Common myeloid progenitor, CD34-positive (primary cell): ENCODE measurements around the gene SHC2.
"Not testable (repeated sequence)": the region's sequence is repeated elsewhere in the genome, so short reads cannot be mapped to it uniquely, and the experiment has no call there.

Experiments
- CTCF ChIA-PET: fragments of 350-600 bp; sonication (Branson Sonifier 250); formaldehyde crosslinking; loops from one replicate; lab custom pipeline; 2021; ENCODE audit warnings: antibody characterized with exemption; lab: Charles Lee
- POLR2A ChIA-PET: fragments of 350-600 bp; sonication (Branson Sonifier 250); formaldehyde crosslinking; loops from one replicate; lab custom pipeline; 2021; ENCODE audit warnings: antibody characterized with exemption; lab: Charles Lee
- DNase-seq, 3 donors: peaks; one replicate each; pipeline versions ENCODE4 v3.0.0 to v3.0.0-alpha.2; 2013
- H3K27ac ChIP-seq, 2 experiments: 1 replicate in 1 of 2; 2 replicates in 1 of 2; pipeline ENCODE4 v1.7.0; 2013; ENCODE audit warnings: inconsistent platforms in 2 of 2, low read length in 2 of 2, mild to moderate bottlenecking in 2 of 2, low read depth in 1 of 2, moderate library complexity in 1 of 2; ENCODE audit not compliant: severe bottlenecking in 2 of 2, insufficient read depth in 1 of 2, poor library complexity in 1 of 2
- H3K27me3 ChIP-seq, 5 experiments: replicated peaks in 2 of 5; 1 replicate in 3 of 5; 2 replicates in 2 of 5; pipeline versions ENCODE4 v1.6.1 to v1.7.0; 2013; ENCODE audit warnings: low read length in 4 of 5, mild to moderate bottlenecking in 2 of 5, moderate library complexity in 2 of 5, inconsistent platforms in 1 of 5; ENCODE audit not compliant: insufficient read depth in 5 of 5, control insufficient read depth in 4 of 5
- H3K36me3 ChIP-seq, 4 experiments: 1 replicate in 2 of 4; 2 replicates in 2 of 4; pipeline versions ENCODE4 v1.6.1 to v1.7.0; 2013; ENCODE audit warnings: low read length in 3 of 4, control low read depth in 1 of 4, mild to moderate bottlenecking in 1 of 4; ENCODE audit not compliant: control insufficient read depth in 4 of 4, insufficient read depth in 4 of 4
- H3K4me1 ChIP-seq, 4 experiments: 1 replicate in 3 of 4; 2 replicates in 1 of 4; pipeline versions ENCODE4 v1.6.1 to v1.7.1; 2013; ENCODE audit warnings: low read length in 3 of 4, mild to moderate bottlenecking in 3 of 4, control low read depth in 1 of 4, inconsistent platforms in 1 of 4, moderate library complexity in 1 of 4; ENCODE audit not compliant: control insufficient read depth in 4 of 4, insufficient read depth in 4 of 4; ENCODE audit errors: control extremely low read depth in 1 of 4
- H3K4me3 ChIP-seq, 7 experiments: 1 replicate in 4 of 7; 2 replicates in 3 of 7; pipeline versions ENCODE4 v1.5.1 to v1.7.0; 2013; ENCODE audit warnings: mild to moderate bottlenecking in 7 of 7, low read length in 6 of 7, moderate library complexity in 6 of 7, inconsistent platforms in 2 of 7, low read depth in 2 of 7, control low read depth in 1 of 7; ENCODE audit not compliant: insufficient read depth in 4 of 7, control insufficient read depth in 1 of 7; ENCODE audit errors: extremely low read depth in 1 of 7
- H3K9me3 ChIP-seq, 5 experiments: 1 replicate in 4 of 5; 2 replicates in 1 of 5; pipeline versions ENCODE4 v1.6.1 to v1.7.1; 2013; ENCODE audit warnings: low read length in 4 of 5, mild to moderate bottlenecking in 2 of 5, inconsistent platforms in 1 of 5, low read depth in 1 of 5, moderate library complexity in 1 of 5; ENCODE audit not compliant: control insufficient read depth in 4 of 5, insufficient read depth in 2 of 5; ENCODE audit errors: control extremely low read depth in 1 of 5
- WGBS: methylation state at CpG from one replicate; pipeline ENCODE4 v1.1.5; 2013; ENCODE audit not compliant: insufficient coverage; 5-methylcytosine and 5-hydroxymethylcytosine counted together

Gene SHC2

DNA sequence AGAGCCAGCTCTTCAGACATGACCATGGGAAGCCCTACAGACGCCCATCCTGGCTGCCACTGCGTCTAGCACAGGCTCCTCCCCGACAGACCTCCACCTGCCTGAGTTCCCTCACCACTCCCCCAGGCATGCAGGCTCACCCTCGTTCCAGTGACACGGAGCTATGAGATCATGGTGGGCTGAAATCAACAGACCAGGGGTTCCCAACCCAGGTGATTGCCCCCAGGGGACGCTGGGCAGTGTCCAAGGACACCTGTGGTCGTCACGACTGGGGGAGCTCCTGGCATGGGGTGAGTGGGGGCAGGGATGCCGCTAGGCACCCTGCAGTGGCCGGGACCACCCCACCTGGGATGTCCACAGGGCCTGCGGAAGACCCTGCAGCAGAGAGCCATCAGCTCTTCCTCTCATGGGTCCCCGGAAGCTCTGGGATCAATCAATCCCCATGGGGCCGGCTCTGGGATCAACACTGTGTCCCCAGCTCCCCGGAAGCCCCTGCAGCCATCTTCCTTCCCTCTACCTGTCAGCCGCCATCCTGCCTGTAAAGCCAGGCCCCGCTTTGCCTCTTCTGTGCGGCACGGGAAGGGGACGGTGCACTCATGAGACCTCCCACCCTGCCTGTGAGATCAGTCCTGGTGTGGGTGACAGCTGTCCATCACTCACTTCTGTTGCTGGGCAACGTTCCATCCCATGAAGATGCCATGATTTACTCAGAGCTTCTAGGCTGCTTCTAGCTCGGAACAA is 22.7 kb upstream of the SHC2 start:
- Histone ChIP-seq H3K27ac (no peak overlapping the region), H3K4me3 (no peak overlapping the region), H3K27me3 (peaks cover 0 to 34% (median 0%) of the 10 kb centered on the region in 5 experiments), H3K4me1 (peaks cover 0 to 7% (median 3%) of the 10 kb centered on the region in 4 experiments), H3K36me3 (no peaks in the 10 kb centered on the region), H3K9me3 (peaks cover 0 to 8% (median 0%) of the 10 kb centered on the region in 5 experiments)
- no peak for DNase-seq
- 77% methylated on average over 17 of the region's 21 CpGs for WGBS
- POLR2A ChIA-PET: no interaction called here
- CTCF ChIA-PET: interaction anchor here (1.2 kb wide), 2 partner anchors 12 to 27 kb away, joined by 3 to 4 read pairs; no protein-coding TSS in a partner anchor

- Histone ChIP-seq H3K4me3 (no peak overlapping the region), H3K4me1 (peaks cover 0 to 4% (median 0%) of the 10 kb centered on the region in 4 experiments), H3K27ac (no peak overlapping the region), H3K27me3 (peaks cover 0 to 41% (median 2%) of the 10 kb centered on the region in 5 experiments), H3K9me3 (peaks cover 0 to 8% (median 0%) of the 10 kb centered on the region in 5 experiments), H3K36me3 (no peaks in the 10 kb centered on the region)
- ChIA-PET CTCF (interaction anchor here (1.2 kb wide), 1 partner anchor 13 kb away, joined by 3 read pairs; no protein-coding TSS in a partner anchor), POLR2A (no interaction called here)
- DNase-seq: no peak
- WGBS: 59% methylated on average over 20 of the region's 20 CpGs
These were observed 21.6 kb upstream of the SHC2 start for GRCh38 chr19:482186-483041.

DNA sequence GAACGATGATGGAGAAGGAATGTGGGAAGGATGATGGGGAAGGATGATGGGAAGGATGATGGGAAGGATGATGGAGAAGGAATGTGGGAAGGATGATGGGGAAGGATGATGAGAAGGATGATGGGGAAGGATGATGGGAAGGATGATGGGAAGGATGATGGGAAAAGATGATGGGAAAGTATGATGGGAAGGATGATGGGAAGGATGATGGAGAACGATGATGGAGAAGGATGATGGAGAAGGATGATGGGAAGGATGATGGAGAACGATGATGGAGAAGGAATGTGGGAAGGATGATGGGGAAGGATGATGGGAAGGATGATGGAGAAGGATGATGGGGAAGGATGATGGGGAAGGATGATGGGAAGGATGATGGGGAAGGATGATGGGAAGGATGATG is 20.3 kb upstream of the SHC2 start:
- DNase-seq, H3K9me3 ChIP-seq, CTCF ChIA-PET, H3K4me1 ChIP-seq, H3K36me3 ChIP-seq, H3K27ac ChIP-seq, H3K4me3 ChIP-seq, POLR2A ChIA-PET: not testable (repeated sequence)
- WGBS: 100% methylated on average over 3 of the region's 3 CpGs
- H3K27me3 ChIP-seq: peaks cover 0 to 38% (median 2%) of the 10 kb centered on the region in 5 experiments

GRCh38 chr19:480016-480855 is 19.4 kb upstream of the SHC2 start:
- ChIA-PET POLR2A (no interaction called here), CTCF (no interaction called here)
- Histone ChIP-seq H3K27me3 (peaks cover 0 to 33% (median 2%) of the 10 kb centered on the region in 5 experiments), H3K27ac (no peak overlapping the region), H3K36me3 (no peaks in the 10 kb centered on the region), H3K9me3 (peaks cover 0 to 8% (median 0%) of the 10 kb centered on the region in 5 experiments), H3K4me3 (peak overlapping the region in 3 of 7 experiments; percentile 14 to 19 (median 19)), H3K4me1 (peaks cover 0 to 4% (median 0%) of the 10 kb centered on the region in 4 experiments)
- WGBS: 31% methylated on average over 35 of the region's 36 CpGs
- peak; percentile 67 to 77 (median 76) for DNase-seq

GRCh38 chr19:478976-479375 is 18.1 kb upstream of the SHC2 start:
- H3K4me3 ChIP-seq: no peak overlapping the region
- H3K27ac ChIP-seq: no peak overlapping the region
- peaks cover 0 to 4% (median 0%) of the 10 kb centered on the region in 4 experiments for H3K4me1 ChIP-seq
- no peak for DNase-seq
- H3K36me3 ChIP-seq: no peaks in the 10 kb centered on the region
- peaks cover 0 to 36% (median 2%) of the 10 kb centered on the region in 5 experiments for H3K27me3 ChIP-seq
- POLR2A ChIA-PET: no interaction called here
- 62% methylated on average over 9 of the region's 14 CpGs for WGBS
- CTCF ChIA-PET: no interaction called here
- H3K9me3 ChIP-seq: peaks cover 0 to 8% (median 0%) of the 10 kb centered on the region in 5 experiments

GRCh38 chr19:478236-478903 is 17.5 kb upstream of the SHC2 start:
- no peaks in the 10 kb centered on the region for H3K36me3 ChIP-seq
- WGBS: 78% methylated on average over 26 of the region's 26 CpGs
- CTCF ChIA-PET: no interaction called here
- H3K9me3 ChIP-seq: peaks cover 0 to 8% (median 0%) of the 10 kb centered on the region in 5 experiments
- H3K27me3 ChIP-seq: peaks cover 0 to 33% (median 2%) of the 10 kb centered on the region in 5 experiments
- no peak overlapping the region for H3K4me3 ChIP-seq
- POLR2A ChIA-PET: interaction anchor here (1.1 kb wide), 1 partner anchor 10 kb away, joined by 3 read pairs; no protein-coding TSS in a partner anchor
- no peak for DNase-seq
- H3K27ac ChIP-seq: no peak overlapping the region
- H3K4me1 ChIP-seq: peaks cover 0 to 4% (median 0%) of the 10 kb centered on the region in 4 experiments
